ENCODE results near the gene RBFOX2.

Gene RBFOX2

DNA sequence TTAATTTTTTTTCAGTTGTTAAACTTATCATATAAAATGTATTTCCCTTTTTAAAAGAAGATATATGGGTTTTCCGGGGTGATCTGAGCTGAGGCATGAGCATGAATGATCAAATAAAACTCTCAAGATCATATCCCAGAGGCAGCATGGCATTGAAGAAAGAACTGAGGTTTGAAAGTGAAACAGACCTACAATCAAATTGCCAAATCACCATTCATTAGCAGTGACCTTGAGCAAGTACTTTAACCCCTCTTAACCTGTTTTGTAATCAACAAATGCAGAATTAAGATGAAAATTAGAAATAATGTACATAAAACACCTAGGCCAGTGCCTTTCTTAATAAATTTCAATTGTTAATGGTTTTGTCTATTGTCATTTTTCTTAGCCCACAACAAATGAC, 116.0 kb downstream of the RBFOX2 start:
- no peaks in the 10 kb centered on the region for H3K9me3 Mint-ChIP-seq
- H3K36me3 Mint-ChIP-seq, result no peaks in the 10 kb centered on the region
- peaks cover 9% of the 10 kb centered on the region for H3K4me1 Mint-ChIP-seq
- no peak for DNase-seq (ENCODE audit: low spot score in 2 of 2)
- H3K27ac Mint-ChIP-seq, result no peak overlapping the region
- no peak for ATAC-seq (ENCODE audit: low read depth)
- no peak overlapping the region for H3K4me3 Mint-ChIP-seq
- H3K27me3 Mint-ChIP-seq, result peaks cover 5% of the 10 kb centered on the region

DNA sequence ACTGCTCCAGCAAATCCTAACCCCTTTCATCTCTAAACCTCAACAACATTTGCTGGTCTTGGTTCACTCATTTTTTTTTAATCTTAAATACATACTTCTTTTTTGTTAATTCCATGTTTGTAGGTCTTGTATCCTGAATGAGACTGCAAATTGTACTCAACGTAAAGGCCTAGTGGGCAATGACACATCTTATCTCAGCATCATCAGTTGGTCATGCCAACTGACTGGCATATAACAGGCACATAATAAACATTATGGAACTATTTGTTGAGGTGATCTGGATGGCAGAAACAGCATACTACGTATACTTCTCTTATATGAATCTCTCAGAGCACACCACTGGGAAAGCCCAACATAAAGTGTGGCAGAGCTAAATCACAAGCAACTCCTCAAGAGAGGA, 116.7 kb downstream of the RBFOX2 start:
- H3K27ac Mint-ChIP-seq, result no peak overlapping the region
- peaks cover 9% of the 10 kb centered on the region for H3K4me1 Mint-ChIP-seq
- peaks cover 7% of the 10 kb centered on the region for H3K27me3 Mint-ChIP-seq
- ATAC-seq (ENCODE audit: low read depth) (no peak), DNase-seq (ENCODE audit: low spot score in 2 of 2) (no peak)
- no peaks in the 10 kb centered on the region for H3K9me3 Mint-ChIP-seq
- no peaks in the 10 kb centered on the region for H3K36me3 Mint-ChIP-seq
- H3K4me3 Mint-ChIP-seq, result no peak overlapping the region

DNA sequence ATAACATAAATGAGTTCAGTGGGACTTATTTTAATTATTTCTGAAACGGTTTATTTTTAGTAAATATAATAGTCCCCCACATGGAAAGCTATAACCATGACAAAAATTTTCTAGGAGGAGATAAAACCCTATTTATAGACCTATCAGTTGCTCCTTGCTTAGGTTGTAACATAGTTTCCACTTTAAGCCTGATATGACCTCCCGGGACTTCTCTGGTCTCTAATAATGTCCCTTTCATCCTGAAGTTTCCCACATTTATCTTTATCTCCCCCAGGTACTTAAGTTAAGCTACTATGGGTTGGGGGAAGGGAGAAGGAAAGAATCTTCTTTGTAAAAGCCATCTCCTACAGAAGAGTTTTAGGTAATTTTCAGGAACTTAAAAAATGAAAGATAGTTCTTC, 117.7 kb downstream of the RBFOX2 start:
- H3K36me3 Mint-ChIP-seq, result no peaks in the 10 kb centered on the region
- H3K4me1 Mint-ChIP-seq, result peaks cover 9% of the 10 kb centered on the region
- no peaks in the 10 kb centered on the region for H3K9me3 Mint-ChIP-seq
- H3K27ac Mint-ChIP-seq, result no peak overlapping the region
- no peak for ATAC-seq (ENCODE audit: low read depth)
- H3K4me3 Mint-ChIP-seq, result no peak overlapping the region
- H3K27me3 Mint-ChIP-seq, result peaks cover 6% of the 10 kb centered on the region
- DNase-seq (ENCODE audit: low spot score in 2 of 2), result no peak

DNA sequence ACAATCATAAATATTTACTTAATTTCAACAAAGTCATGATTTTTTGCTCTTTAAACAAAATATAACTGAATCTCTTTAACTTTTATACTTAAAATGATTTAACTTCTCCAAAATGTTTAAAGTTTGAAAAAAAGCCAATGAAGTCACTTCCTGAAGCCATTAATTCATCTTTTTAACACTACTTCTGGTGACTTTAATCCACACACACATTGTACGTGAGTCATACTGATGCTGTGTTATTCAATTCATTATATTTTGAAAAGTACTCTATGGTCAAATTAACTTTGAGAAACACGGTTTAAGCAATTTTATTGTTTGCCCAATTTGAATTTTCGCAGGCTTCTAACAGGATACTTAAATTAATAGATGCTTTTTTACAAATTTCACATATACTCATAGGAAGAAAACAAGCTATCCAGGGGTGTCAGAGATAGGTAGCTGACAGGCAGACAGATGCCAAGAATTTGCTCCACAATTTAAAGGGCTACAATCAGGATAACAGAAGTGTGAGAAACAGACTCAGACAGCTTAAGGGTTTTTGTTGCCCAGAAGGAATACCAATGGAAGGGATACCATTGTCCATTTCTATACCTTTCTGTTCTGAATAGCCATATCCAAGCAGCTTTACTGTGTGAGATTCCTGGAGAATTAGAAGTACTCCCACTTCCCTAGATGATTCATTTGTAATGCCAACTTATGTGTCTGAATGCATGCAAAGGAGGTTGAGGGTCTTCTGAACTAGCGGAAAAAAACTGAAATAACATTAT, 118.4 kb downstream of the RBFOX2 start:
- H3K27ac Mint-ChIP-seq, result no peak overlapping the region
- peaks cover 7% of the 10 kb centered on the region for H3K4me1 Mint-ChIP-seq
- no peaks in the 10 kb centered on the region for H3K9me3 Mint-ChIP-seq
- no peak for DNase-seq (ENCODE audit: low spot score in 2 of 2)
- no peak overlapping the region for H3K4me3 Mint-ChIP-seq
- H3K27me3 Mint-ChIP-seq, result peaks cover 7% of the 10 kb centered on the region
- ATAC-seq (ENCODE audit: low read depth), result no peak
- no peaks in the 10 kb centered on the region for H3K36me3 Mint-ChIP-seq

DNA sequence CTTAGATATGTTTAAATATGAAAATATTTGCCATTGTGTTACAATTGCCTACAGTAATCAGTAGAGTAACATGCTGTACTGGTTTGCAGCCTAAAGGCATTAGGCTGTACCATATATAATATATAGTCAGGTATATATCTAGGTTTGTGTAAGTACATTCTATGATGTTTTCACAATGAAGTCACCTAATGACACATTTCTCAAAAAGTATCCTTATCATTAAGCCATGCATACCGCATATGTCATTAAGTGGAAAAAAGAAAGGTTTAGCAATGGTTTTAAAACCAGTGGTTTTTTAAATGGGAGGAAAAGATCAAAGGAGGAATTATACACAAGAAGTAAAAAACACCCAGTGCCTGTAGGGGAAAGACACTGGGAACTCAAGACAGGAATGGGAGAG, 122.7 kb downstream of the RBFOX2 start:
- H3K9me3 Mint-ChIP-seq, result no peaks in the 10 kb centered on the region
- peaks cover 10% of the 10 kb centered on the region for H3K4me1 Mint-ChIP-seq
- ATAC-seq (ENCODE audit: low read depth) (no peak), DNase-seq (ENCODE audit: low spot score in 2 of 2) (no peak)
- H3K27me3 Mint-ChIP-seq, result peaks cover 16% of the 10 kb centered on the region
- H3K4me3 Mint-ChIP-seq, result no peak overlapping the region
- H3K36me3 Mint-ChIP-seq, result no peaks in the 10 kb centered on the region
- no peak overlapping the region for H3K27ac Mint-ChIP-seq

DNA sequence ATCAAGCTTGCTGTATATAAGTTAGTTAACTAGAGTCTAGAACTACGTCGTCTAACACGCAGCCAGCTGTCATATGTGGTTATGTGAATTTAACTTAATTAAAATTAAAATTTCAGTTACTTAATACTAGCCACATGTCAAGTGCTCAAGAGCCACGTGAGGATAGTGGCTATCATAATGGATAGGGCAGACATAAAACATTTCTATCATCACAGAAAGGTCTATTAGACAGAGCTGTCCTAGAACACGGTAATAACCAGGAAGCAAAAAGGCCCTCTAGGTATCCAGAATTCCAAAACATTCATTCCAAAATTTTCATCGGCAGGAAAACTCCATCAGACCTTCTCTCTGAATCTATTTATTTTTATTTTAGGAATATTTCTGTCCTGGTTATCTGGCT, 123.9 kb downstream of the RBFOX2 start:
- H3K9me3 Mint-ChIP-seq, result no peaks in the 10 kb centered on the region
- no peak overlapping the region for H3K27ac Mint-ChIP-seq
- no peak for DNase-seq (ENCODE audit: low spot score in 2 of 2)
- no peak for ATAC-seq (ENCODE audit: low read depth)
- H3K27me3 Mint-ChIP-seq, result peaks cover 16% of the 10 kb centered on the region
- H3K36me3 Mint-ChIP-seq, result no peaks in the 10 kb centered on the region
- no peak overlapping the region for H3K4me3 Mint-ChIP-seq
- peaks cover 10% of the 10 kb centered on the region for H3K4me1 Mint-ChIP-seq

DNA sequence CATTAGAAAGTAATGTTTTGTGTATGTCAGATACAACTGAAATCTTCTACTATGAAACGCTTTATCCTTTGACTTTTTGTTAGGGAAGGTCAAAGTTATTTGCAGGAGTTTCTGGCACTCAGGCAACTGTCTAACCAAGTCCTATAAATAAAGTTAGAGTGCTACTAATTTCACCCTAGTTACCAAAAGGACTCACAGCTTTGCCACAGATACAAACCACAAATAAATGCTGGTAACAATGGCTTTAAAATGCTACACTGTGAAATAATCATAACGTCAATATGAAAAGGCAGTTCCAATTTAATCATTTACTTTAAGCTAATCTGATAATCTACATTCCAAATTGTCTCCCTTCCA, 124.3 kb downstream of the RBFOX2 start:
- Mint-ChIP-seq H3K4me1 (peaks cover 10% of the 10 kb centered on the region), H3K4me3 (no peak overlapping the region), H3K27ac (no peak overlapping the region), H3K27me3 (peaks cover 16% of the 10 kb centered on the region), H3K36me3 (no peaks in the 10 kb centered on the region), H3K9me3 (no peaks in the 10 kb centered on the region)
- ATAC-seq (ENCODE audit: low read depth) (no peak), DNase-seq (ENCODE audit: low spot score in 2 of 2) (no peak)

DNA sequence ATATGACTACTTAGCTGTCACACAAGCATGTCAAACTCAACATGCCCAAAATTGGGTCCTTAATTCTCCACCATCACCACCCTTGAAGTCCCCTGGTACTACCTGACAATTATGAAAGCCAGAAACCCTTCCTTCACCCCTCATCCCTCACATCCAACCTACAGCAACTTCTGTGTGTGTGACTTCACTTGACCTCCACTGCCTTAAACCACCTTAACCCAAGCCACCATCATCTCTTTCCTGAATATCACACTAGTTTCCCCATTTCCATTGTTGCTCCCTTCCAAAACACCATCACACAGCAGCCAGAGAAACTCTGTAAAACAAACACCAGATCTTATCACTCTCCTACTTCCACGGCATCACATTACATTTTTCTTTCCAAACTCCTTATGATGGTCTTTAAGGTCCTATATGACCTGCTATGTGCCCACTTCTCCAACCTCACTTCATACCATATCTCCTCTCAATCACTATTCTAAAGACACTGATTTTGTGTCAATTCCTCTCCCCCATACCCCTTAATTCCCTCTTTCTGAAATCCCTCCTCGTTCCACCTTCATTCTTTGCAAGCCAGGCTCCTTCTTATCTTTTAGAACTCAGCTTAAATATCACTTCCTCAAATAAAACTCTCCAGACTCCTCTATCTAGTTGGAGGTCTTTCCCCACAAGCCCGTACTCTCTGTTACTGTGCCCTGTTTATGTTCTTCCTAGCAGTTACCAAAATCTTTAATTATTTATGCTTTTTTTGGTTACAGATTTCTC, 124.9 kb downstream of the RBFOX2 start:
- Mint-ChIP-seq H3K4me1 (peaks cover 10% of the 10 kb centered on the region), H3K27ac (no peak overlapping the region)

DNA sequence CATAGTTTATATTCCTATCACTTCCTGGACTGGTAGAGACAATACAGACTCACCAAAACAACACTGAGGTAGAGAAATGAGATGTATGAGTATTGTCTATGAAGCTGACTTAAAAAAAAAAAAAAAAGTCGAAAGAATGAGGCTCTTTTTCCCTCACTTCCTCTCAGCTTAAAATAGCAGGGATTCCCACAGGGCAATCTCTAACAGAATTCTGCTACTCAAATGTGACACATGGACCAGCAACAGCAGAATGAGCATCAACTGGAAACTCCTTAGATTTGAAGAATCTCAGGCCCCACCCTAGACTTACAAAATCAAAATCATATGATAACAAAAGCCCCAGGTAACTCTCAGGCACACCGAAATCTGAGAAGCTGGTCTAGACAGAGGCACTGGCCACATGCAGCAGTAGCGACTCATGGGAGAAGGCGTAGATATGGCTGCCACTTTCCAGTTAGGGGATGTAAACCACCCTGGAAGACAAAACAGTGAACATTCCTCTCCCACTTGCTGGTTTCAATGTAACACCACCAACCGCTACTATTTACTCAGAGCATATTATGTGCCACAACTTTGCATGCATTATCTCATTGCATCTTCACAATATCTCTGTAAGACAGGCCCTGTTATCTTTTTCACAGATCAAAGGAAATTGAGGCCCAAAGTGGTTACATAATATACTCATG, 128.0 kb downstream of the RBFOX2 start:
- peaks cover 22% of the 10 kb centered on the region for H3K27me3 Mint-ChIP-seq
- H3K4me1 Mint-ChIP-seq, result peaks cover 10% of the 10 kb centered on the region
- H3K27ac Mint-ChIP-seq, result no peak overlapping the region
- H3K9me3 Mint-ChIP-seq, result no peaks in the 10 kb centered on the region
- no peak overlapping the region for H3K4me3 Mint-ChIP-seq
- ATAC-seq (ENCODE audit: low read depth), result no peak
- H3K36me3 Mint-ChIP-seq, result no peaks in the 10 kb centered on the region
- DNase-seq (ENCODE audit: low spot score in 2 of 2), result no peak

More for the DNA sequence above, 124.9 kb downstream of the RBFOX2 start:
- no peak overlapping the region for H3K4me3 Mint-ChIP-seq
- no peaks in the 10 kb centered on the region for H3K9me3 Mint-ChIP-seq
- no peaks in the 10 kb centered on the region for H3K36me3 Mint-ChIP-seq
- ATAC-seq (ENCODE audit: low read depth), result no peak
- no peak for DNase-seq (ENCODE audit: low spot score in 2 of 2)
- peaks cover 16% of the 10 kb centered on the region for H3K27me3 Mint-ChIP-seq

DNA sequence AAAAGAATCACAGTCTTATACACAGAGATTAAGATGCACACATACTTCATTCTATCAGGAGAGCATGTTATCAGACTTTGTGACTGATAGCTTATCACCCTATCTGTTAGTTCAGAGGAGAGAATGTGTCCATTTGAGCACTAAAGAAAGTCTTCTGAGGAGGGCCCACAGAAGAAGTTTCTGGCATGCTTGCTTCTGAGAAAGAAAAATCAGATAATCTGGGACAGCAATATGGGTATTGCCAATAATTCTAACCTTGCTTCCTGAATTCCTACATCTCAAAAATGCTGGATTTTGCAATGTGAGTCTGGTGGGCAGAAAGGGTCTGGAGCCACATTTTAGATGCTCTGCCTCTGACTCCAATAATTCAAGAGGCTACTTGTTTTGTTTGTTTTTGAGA, 128.9 kb downstream of the RBFOX2 start:
- DNase-seq (ENCODE audit: low spot score in 2 of 2) (no peak), ATAC-seq (ENCODE audit: low read depth) (no peak)
- Mint-ChIP-seq H3K36me3 (no peaks in the 10 kb centered on the region), H3K9me3 (no peaks in the 10 kb centered on the region), H3K4me1 (peaks cover 10% of the 10 kb centered on the region), H3K27ac (no peak overlapping the region), H3K4me3 (no peak overlapping the region), H3K27me3 (peaks cover 25% of the 10 kb centered on the region)

DNA sequence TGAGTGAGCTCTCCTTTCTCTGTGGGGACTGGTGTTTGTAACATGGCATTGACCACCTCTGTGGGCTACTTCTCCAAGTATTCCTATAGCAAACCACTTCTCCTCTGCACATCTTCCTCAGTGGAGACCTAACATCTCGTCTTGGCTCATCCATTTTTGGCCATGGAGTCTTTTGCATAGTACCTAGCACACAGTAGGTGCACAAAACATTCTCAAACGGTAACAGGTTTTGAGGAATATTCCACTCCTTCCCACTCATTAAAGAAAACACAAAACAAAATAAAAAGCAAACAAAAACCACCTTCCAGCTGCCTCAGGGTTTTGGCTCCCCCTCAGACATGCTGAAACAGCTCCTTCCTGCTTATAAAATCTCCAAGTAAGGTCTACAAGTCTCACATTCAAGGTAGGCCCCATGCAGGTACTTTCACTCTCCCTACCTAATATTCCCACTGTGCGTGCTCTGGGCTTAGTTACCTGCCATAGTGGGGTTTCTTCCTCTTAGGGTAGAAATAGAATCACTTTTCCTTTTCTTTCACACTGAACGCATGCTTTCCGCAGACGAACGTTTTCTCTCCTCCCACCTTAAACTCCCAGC, 132.4 kb downstream of the RBFOX2 start:
- Mint-ChIP-seq H3K9me3 (no peaks in the 10 kb centered on the region), H3K27ac (no peak overlapping the region), H3K4me1 (no peaks in the 10 kb centered on the region), H3K4me3 (no peak overlapping the region), H3K27me3 (peaks cover 19% of the 10 kb centered on the region), H3K36me3 (no peaks in the 10 kb centered on the region)
- DNase-seq (ENCODE audit: low spot score in 2 of 2), result no peak
- ATAC-seq (ENCODE audit: low read depth), result no peak

DNA sequence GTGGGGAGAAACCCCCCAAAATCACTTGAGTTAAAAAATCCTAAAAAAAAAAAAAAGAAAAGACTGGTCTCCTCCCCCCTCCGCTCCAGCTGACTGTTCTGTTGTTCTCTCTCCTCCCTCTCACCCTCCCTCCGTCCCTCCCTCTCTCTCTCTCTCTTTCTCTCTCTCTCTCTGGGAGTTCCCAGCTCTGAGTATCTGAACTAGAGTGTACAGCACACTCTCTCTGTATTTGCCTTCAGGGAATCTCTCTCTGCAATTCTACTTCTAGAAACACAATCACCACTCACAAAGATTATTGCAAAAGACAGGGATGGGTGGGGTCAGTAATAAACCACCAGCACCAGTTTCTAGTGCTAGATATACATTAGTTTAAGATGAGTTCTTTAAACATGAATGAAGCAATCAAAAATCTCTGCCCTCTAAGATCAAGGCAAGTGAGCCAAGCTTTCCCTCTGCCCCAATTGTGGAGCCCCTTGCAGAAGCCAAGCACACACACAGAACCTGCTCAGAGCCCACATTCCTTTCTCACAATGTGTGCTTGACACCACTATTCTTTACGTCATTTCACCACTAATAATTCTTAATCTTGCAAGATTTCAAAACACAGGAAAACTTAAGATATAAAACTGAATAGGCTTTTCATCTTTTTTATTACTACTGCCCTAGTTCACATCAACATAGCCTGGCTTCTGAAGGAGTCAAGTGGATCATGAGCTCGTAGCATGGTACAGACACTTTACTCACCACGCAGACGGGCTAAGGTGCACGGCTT, 133.5 kb downstream of the RBFOX2 start:
- no peaks in the 10 kb centered on the region for H3K4me1 Mint-ChIP-seq
- peaks cover 19% of the 10 kb centered on the region for H3K27me3 Mint-ChIP-seq
- no peak for DNase-seq (ENCODE audit: low spot score in 2 of 2)
- H3K9me3 Mint-ChIP-seq, result no peaks in the 10 kb centered on the region
- no peak overlapping the region for H3K4me3 Mint-ChIP-seq
- no peak for ATAC-seq (ENCODE audit: low read depth)
- H3K36me3 Mint-ChIP-seq, result no peaks in the 10 kb centered on the region
- no peak overlapping the region for H3K27ac Mint-ChIP-seq

DNA sequence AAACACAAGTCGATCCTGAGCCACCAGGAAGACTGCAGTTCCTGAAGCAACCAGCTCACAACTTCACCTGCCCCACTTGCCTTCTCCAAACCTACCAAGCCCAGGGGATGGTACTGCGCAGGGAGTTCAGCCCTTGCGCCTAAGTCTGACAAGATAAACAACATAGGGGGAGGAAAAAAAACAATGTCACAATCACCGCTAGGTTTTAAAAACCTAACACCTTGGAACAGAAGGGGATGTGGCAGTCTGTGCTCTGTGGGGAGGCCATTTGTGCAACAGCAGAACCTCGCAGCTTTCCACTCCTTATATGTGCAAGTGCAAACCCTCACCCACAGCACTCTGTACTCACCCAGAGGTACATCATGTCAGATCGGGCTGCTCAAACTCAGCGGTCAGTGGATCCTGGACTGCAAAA, 134.2 kb downstream of the RBFOX2 start:
- H3K4me3 Mint-ChIP-seq, result no peak overlapping the region
- no peaks in the 10 kb centered on the region for H3K36me3 Mint-ChIP-seq
- peaks cover 19% of the 10 kb centered on the region for H3K27me3 Mint-ChIP-seq
- ATAC-seq (ENCODE audit: low read depth), result no peak
- H3K4me1 Mint-ChIP-seq, result no peaks in the 10 kb centered on the region
- no peak for DNase-seq (ENCODE audit: low spot score in 2 of 2)
- no peaks in the 10 kb centered on the region for H3K9me3 Mint-ChIP-seq
- no peak overlapping the region for H3K27ac Mint-ChIP-seq

Measured in memory B cell (primary cell).